Activated CD8-positive, alpha-beta memory T cell treated with anti-CD3 and anti-CD28 coated beads, Interleukin-2, amount 10 ng/mL, durations not matched to agents 7 days and 5 days (primary cell): ENCODE measurements around the gene WNK2. TPM values are rescaled to one million over a fixed set of nuclear protein-coding genes. Genes with fewer than 3 reads are reported as not detected.

Source experiments
- ATAC-seq: fragments of 150-1000 bp; cut with Tn5 transposase; one replicate; pipeline ENCODE4 v1.10.0; 2021; ENCODE audit warnings: moderate library complexity
- CTCF ChIA-PET: fragments of 350-600 bp; sonication (Branson Sonifier 250); formaldehyde crosslinking; loops from one replicate; lab custom pipeline; 2021; ENCODE audit warnings: antibody characterized with exemption; lab: Charles Lee
- DNase-seq: peaks from one replicate; pipeline ENCODE4 v3.0.0-alpha.2; 2020
- H3K27ac Mint-ChIP-seq: one replicate; pipeline ENCODE4 v1.8.0; 2021; ENCODE audit warnings: mild to moderate bottlenecking, mixed read lengths
- H3K27me3 Mint-ChIP-seq: one replicate; pipeline ENCODE4 v1.8.0; 2021; ENCODE audit warnings: mixed read lengths
- H3K36me3 Mint-ChIP-seq: one replicate; pipeline ENCODE4 v1.8.0; 2021; ENCODE audit warnings: mild to moderate bottlenecking, mixed read lengths
- H3K4me1 Mint-ChIP-seq: one replicate; pipeline ENCODE4 v1.8.0; 2021; ENCODE audit warnings: mixed read lengths
- H3K4me3 Mint-ChIP-seq: one replicate; pipeline ENCODE4 v1.8.0; 2021; ENCODE audit warnings: mild to moderate bottlenecking, moderate library complexity, mixed read lengths
- H3K9me3 Mint-ChIP-seq: one replicate; pipeline ENCODE4 v1.8.0; 2022; ENCODE audit warnings: low read depth, mixed read lengths
- total RNA-seq, 2 experiments: library from RNA; stranded (reverse); gene quantifications; one replicate each; pipeline ENCODE4 v1.2.3, GENCODE V29; 2021

WNK2 gene
- total RNA-seq, 2 experiments from 2014 or later = not detected

- CTCF ChIA-PET = interaction anchor here (1.2 kb wide), 1 partner anchor 14 kb away, joined by 4 read pairs; no protein-coding TSS in a partner anchor
- DNase-seq = no peak
- no peaks in the 10 kb centered on the region for H3K9me3 Mint-ChIP-seq
- H3K4me3 Mint-ChIP-seq = no peak overlapping the region
- no peak overlapping the region for H3K27ac Mint-ChIP-seq
- no peak for ATAC-seq
- no peaks in the 10 kb centered on the region for H3K4me1 Mint-ChIP-seq
- no peaks in the 10 kb centered on the region for H3K36me3 Mint-ChIP-seq
- H3K27me3 Mint-ChIP-seq = peaks cover 10% of the 10 kb centered on the region
These were observed 9.7 kb downstream of the WNK2 start for GRCh38 chr9:93193388-93194220.

GRCh38 chr9:93194221-93194625 lies 10.3 kb downstream of the WNK2 start:
- Mint-ChIP-seq H3K27ac (no peak overlapping the region), H3K4me1 (no peaks in the 10 kb centered on the region), H3K36me3 (no peaks in the 10 kb centered on the region), H3K4me3 (no peak overlapping the region), H3K9me3 (no peaks in the 10 kb centered on the region), H3K27me3 (peaks cover 10% of the 10 kb centered on the region)
- ATAC-seq = no peak
- no peak for DNase-seq
- CTCF ChIA-PET = interaction anchor here (0.7 to 1.2 kb wide), 2 partner anchors 14 to 289 kb away, joined by 3 to 4 read pairs; no protein-coding TSS in a partner anchor

GRCh38 chr9:93194641-93195040 lies 10.7 kb downstream of the WNK2 start:
- Mint-ChIP-seq H3K4me3 (no peak overlapping the region), H3K36me3 (no peaks in the 10 kb centered on the region), H3K9me3 (no peaks in the 10 kb centered on the region), H3K4me1 (no peaks in the 10 kb centered on the region), H3K27ac (no peak overlapping the region), H3K27me3 (peaks cover 10% of the 10 kb centered on the region)
- CTCF ChIA-PET = interaction anchor here (0.7 to 1.2 kb wide), 2 partner anchors 15 to 289 kb away, joined by 3 to 4 read pairs; no protein-coding TSS in a partner anchor
- no peak for DNase-seq
- no peak for ATAC-seq

GRCh38 chr9:93196096-93197055 lies 12.4 kb downstream of the WNK2 start:
- Mint-ChIP-seq H3K4me3 (no peak overlapping the region), H3K27ac (no peak overlapping the region), H3K9me3 (no peaks in the 10 kb centered on the region), H3K36me3 (no peaks in the 10 kb centered on the region), H3K4me1 (no peaks in the 10 kb centered on the region), H3K27me3 (peaks cover 10% of the 10 kb centered on the region)
- DNase-seq (no peak), ATAC-seq (no peak)
- CTCF ChIA-PET = no interaction called here

GRCh38 chr9:93197670-93198069 lies 13.7 kb downstream of the WNK2 start:
- CTCF ChIA-PET = no interaction called here

GRCh38 chr9:93198117-93198837 lies 14.3 kb downstream of the WNK2 start:
- Mint-ChIP-seq H3K4me3 (no peak overlapping the region), H3K27me3 (peaks cover 10% of the 10 kb centered on the region), H3K9me3 (no peaks in the 10 kb centered on the region), H3K4me1 (no peaks in the 10 kb centered on the region), H3K27ac (no peak overlapping the region), H3K36me3 (no peaks in the 10 kb centered on the region)
- DNase-seq (no peak), ATAC-seq (no peak)
- CTCF ChIA-PET = no interaction called here

More at GRCh38 chr9:93197670-93198069, 13.7 kb downstream of the WNK2 start:
- H3K4me1 Mint-ChIP-seq = no peaks in the 10 kb centered on the region
- no peak overlapping the region for H3K4me3 Mint-ChIP-seq
- ATAC-seq (no peak), DNase-seq (no peak)
- H3K27ac Mint-ChIP-seq = no peak overlapping the region
- H3K36me3 Mint-ChIP-seq = no peaks in the 10 kb centered on the region
- peaks cover 10% of the 10 kb centered on the region for H3K27me3 Mint-ChIP-seq
- H3K9me3 Mint-ChIP-seq = no peaks in the 10 kb centered on the region

GRCh38 chr9:93198838-93199625 lies 15.1 kb downstream of the WNK2 start:
- CTCF ChIA-PET = no interaction called here
- no peaks in the 10 kb centered on the region for H3K9me3 Mint-ChIP-seq
- no peak for DNase-seq
- no peak overlapping the region for H3K4me3 Mint-ChIP-seq
- ATAC-seq = no peak
- peaks cover 10% of the 10 kb centered on the region for H3K27me3 Mint-ChIP-seq
- H3K36me3 Mint-ChIP-seq = no peaks in the 10 kb centered on the region
- H3K27ac Mint-ChIP-seq = no peak overlapping the region
- H3K4me1 Mint-ChIP-seq = no peaks in the 10 kb centered on the region

GRCh38 chr9:93200449-93200742 lies 16.5 kb downstream of the WNK2 start:
- Mint-ChIP-seq H3K9me3 (no peaks in the 10 kb centered on the region), H3K4me1 (peaks cover 7% of the 10 kb centered on the region), H3K36me3 (no peaks in the 10 kb centered on the region), H3K27me3 (peaks cover 5% of the 10 kb centered on the region), H3K4me3 (no peak overlapping the region), H3K27ac (no peak overlapping the region)
- DNase-seq (no peak), ATAC-seq (no peak)
- CTCF ChIA-PET = no interaction called here

GRCh38 chr9:93200989-93201334 lies 17.0 kb downstream of the WNK2 start:
- Mint-ChIP-seq H3K9me3 (no peaks in the 10 kb centered on the region), H3K4me1 (peaks cover 7% of the 10 kb centered on the region), H3K36me3 (no peaks in the 10 kb centered on the region), H3K27me3 (peaks cover 5% of the 10 kb centered on the region), H3K27ac (no peak overlapping the region), H3K4me3 (no peak overlapping the region)
- ATAC-seq (no peak), DNase-seq (no peak)
- CTCF ChIA-PET = no interaction called here

GRCh38 chr9:93203026-93203717 lies 19.2 kb downstream of the WNK2 start:
- no peaks in the 10 kb centered on the region for H3K36me3 Mint-ChIP-seq
- H3K9me3 Mint-ChIP-seq = no peaks in the 10 kb centered on the region
- CTCF ChIA-PET = interaction anchor here (1.2 kb wide), 1 partner anchor 363 kb away, joined by 3 read pairs; no protein-coding TSS in a partner anchor
- no peak for DNase-seq
- H3K4me3 Mint-ChIP-seq = no peak overlapping the region
- no peak overlapping the region for H3K27ac Mint-ChIP-seq
- H3K4me1 Mint-ChIP-seq = peaks cover 7% of the 10 kb centered on the region
- H3K27me3 Mint-ChIP-seq = no peaks in the 10 kb centered on the region
- no peak for ATAC-seq

GRCh38 chr9:93203718-93204469 lies 20.0 kb downstream of the WNK2 start:
- no peak for ATAC-seq
- no peak for DNase-seq
- Mint-ChIP-seq H3K4me3 (no peak overlapping the region), H3K27ac (no peak overlapping the region), H3K9me3 (peaks cover 6% of the 10 kb centered on the region), H3K4me1 (peaks cover 7% of the 10 kb centered on the region), H3K27me3 (no peaks in the 10 kb centered on the region), H3K36me3 (no peaks in the 10 kb centered on the region)
- CTCF ChIA-PET = interaction anchor here (1.2 kb wide), 1 partner anchor 362 kb away, joined by 3 read pairs; no protein-coding TSS in a partner anchor
